GM18907 (cell line): ENCODE data around the gene TNFAIP3.

ENCODE experiments used
- ATAC-seq: cut with Tn5 transposase; IDR thresholded peaks from one replicate; pipeline ENCODE4 v1.9.1; 2021; ENCODE audit warnings: mild to moderate bottlenecking, moderate library complexity; ENCODE audit not compliant: unreplicated experiment

TNFAIP3 gene

GRCh38 chr6:137896647-137897046, 29.6 kb downstream of the TNFAIP3 start:
- no peak for ATAC-seq

- no peak for ATAC-seq
Measured at GRCh38 chr6:137900815-137901214, 33.8 kb downstream of the TNFAIP3 start.

- no peak for ATAC-seq
Measured at GRCh38 chr6:137901454-137901853, 34.4 kb downstream of the TNFAIP3 start.

- no peak for ATAC-seq
Measured at GRCh38 chr6:137902699-137903098, 35.6 kb downstream of the TNFAIP3 start.

GRCh38 chr6:137903274-137903932, 36.3 kb downstream of the TNFAIP3 start:
- no peak for ATAC-seq

GRCh38 chr6:137903933-137904821, 37.1 kb downstream of the TNFAIP3 start:
- peak; percentile 85 for ATAC-seq

GRCh38 chr6:137904822-137905617, 38.0 kb downstream of the TNFAIP3 start:
- peak; percentile 59 for ATAC-seq

GRCh38 chr6:137906020-137906472, 39.0 kb downstream of the TNFAIP3 start:
- ATAC-seq = no peak

GRCh38 chr6:137907170-137907569, 40.1 kb downstream of the TNFAIP3 start:
- no peak for ATAC-seq

- ATAC-seq = no peak
Measured at GRCh38 chr6:137909533-137909932, 42.5 kb downstream of the TNFAIP3 start.

- ATAC-seq = no peak
Measured at GRCh38 chr6:137910424-137910834, 43.4 kb downstream of the TNFAIP3 start.

- no peak for ATAC-seq
Measured at GRCh38 chr6:137910843-137911456, 43.9 kb downstream of the TNFAIP3 start.

- ATAC-seq = peak; percentile 57
Measured at GRCh38 chr6:137911675-137912191, 44.7 kb downstream of the TNFAIP3 start.

GRCh38 chr6:137912813-137913212, 45.8 kb downstream of the TNFAIP3 start:
- ATAC-seq = no peak

GRCh38 chr6:137913434-137913833, 46.4 kb downstream of the TNFAIP3 start:
- no peak for ATAC-seq

GRCh38 chr6:137913996-137914529, 47.0 kb downstream of the TNFAIP3 start:
- ATAC-seq = no peak

- ATAC-seq = no peak
Measured at GRCh38 chr6:137914530-137915193, 47.6 kb downstream of the TNFAIP3 start.

GRCh38 chr6:137915790-137916189, 48.7 kb downstream of the TNFAIP3 start:
- no peak for ATAC-seq

GRCh38 chr6:137917551-137918325, 50.7 kb downstream of the TNFAIP3 start:
- ATAC-seq = no peak
